AG20443 (cell line): ENCODE results near the gene SLC15A2.

Experiments used
- DNase-seq: peaks from one replicate; pipeline ENCODE4 v3.0.0; 2012; ENCODE audit warnings: low spot score, mixed read lengths

Gene SLC15A2

DNA sequence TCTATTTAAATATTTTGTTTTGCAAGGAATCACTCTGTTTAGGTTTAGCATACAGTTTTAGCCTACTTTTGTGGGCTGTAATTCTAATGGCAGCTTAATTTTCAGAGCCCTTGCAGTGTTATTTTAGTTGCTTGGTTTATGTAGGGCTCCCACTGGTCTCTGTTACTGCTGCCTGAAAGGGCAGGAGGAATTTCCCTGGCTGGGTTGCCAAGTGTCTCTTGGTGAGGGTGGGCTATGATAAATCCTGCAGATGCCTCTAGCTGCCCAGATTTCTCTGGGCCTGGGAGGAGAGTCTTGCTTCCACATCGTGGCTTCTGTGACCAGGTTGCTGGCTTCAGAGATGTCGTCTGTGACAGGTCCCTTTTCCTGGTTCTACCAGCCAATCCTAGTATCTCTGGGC lies 91.6 kb downstream of the SLC15A2 start:
- DNase-seq = no peak

DNA sequence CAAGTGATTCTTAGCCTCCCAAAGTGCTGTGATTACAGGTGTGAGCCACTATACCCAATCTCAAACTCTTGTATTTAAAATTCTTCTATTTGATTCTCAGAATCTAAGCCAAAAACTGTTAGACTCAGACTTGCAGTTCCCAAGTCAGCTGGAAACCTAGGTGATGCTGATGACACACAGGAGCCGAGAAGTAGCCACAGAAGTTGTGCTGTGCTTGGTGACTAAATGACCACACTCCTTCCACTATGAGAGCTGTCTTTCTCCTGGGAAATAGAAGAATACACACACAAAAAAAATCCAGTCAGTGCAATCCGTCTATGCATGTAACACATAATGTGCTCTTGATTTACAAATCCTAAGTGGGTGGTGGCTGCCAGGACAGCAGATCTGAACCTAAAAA lies 93.9 kb downstream of the SLC15A2 start:
- no peak for DNase-seq

DNA sequence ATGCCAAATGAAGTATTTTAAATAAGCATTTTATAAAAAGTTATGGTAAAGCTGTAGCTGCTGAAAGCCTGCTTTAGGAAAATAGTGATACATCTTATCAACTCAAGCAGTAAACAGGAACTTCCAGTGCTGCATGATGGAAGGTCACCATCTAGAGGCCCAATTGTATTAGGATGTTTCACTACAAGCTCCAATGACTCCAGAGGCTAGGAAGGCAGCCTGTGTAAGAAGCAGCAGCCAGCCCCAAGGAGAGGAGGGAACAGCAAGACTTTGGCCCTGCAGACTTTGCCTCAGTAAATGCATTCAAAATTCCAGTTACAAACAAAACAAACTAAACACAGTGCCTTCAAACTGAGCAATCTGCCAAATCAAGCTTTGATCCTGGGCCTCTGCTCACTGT lies 95.7 kb downstream of the SLC15A2 start:
- no peak for DNase-seq

DNA sequence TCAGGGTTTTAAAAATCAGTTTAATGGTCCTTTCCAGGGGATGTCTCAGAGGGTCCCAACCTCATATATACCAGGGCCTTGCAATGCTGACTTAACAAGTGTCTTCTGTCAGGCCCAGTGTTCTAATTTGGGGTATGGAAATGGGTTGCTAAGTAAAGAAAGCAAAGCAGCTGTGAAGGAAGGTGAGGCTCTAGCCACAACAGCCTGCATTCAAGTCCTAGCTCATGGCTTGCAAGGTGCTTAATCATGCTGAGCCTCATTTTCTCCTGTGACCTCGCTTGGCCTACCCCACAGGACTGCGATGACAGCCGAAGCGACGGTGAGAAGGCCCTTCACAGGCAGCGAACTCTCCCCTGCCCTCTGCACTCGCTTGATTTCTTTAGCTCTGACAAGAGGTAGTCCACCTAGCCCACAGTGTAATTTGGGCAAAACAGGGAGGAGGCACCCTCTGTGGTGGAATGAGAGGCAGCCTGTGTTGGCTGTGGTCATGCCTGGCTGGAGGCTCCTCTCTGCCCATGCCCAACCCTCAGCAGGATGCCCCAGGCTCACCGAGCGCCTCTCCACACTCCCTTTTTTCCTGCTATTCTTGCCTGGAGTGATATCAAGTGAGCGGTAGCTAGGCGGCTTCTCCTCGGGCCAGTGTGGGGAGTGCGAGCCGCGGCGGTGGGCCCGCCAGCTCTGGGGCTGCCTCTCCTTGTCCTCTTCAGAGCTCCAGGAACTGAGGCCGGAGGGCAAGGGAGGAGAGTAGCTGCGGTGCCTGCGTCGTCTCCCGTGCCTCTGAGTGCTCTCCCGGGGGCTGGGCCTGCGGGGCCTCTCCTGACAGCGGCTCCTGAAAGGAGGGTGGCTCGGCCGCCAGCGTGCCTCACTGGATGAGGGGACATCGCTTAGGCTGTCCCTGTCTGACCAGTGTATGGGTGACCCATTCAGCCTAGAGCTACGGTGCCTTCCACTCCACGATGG lies 98.7 kb downstream of the SLC15A2 start:
- DNase-seq = no peak
